CD4-positive, alpha-beta T cell (primary cell): Measurements from ENCODE around the gene CDH8. TPM values are rescaled to one million over a fixed set of nuclear protein-coding genes. Genes with fewer than 3 reads are reported as not detected.

Source experiments
- ATAC-seq: fragments of 200-7000 bp; cut with Tn5 transposase; one replicate; pipeline ENCODE4 v1.10.0; 2022; ENCODE audit warnings: mild to moderate bottlenecking; ENCODE audit not compliant: poor library complexity
- CTCF ChIA-PET: fragments of 350-600 bp; sonication (Branson Sonifier 250); formaldehyde crosslinking; loops from one replicate; lab custom pipeline; 2021; ENCODE audit warnings: antibody characterized with exemption, inconsistent platforms; lab: Charles Lee
- POLR2A ChIA-PET: fragments of 350-600 bp; sonication (Branson Sonifier 250); formaldehyde crosslinking; loops from one replicate; lab custom pipeline; 2021; ENCODE audit warnings: antibody characterized with exemption, inconsistent platforms; lab: Charles Lee
- DNase-seq, 14 experiments: peaks; one replicate each; pipeline ENCODE4 v3.0.0-alpha.2; 2013 to 2020; ENCODE audit warnings: mixed read lengths in 2 of 14
- H3K27ac ChIP-seq, 2 donors: one replicate each; pipeline versions ENCODE4 v1.5.1 to v1.7.0; 2013; ENCODE audit warnings: low read length in 2 of 2, low read depth in 1 of 2, mild to moderate bottlenecking in 1 of 2
- H3K27me3 ChIP-seq, 2 experiments: 1 replicate in 1 of 2; 2 replicates in 1 of 2; pipeline versions ENCODE4 v1.6.1 to v1.7.0; 2013; ENCODE audit warnings: low read length in 2 of 2, control low read depth in 1 of 2, mild to moderate bottlenecking in 1 of 2, moderate library complexity in 1 of 2; ENCODE audit not compliant: insufficient read depth in 2 of 2, control insufficient read depth in 1 of 2
- H3K36me3 ChIP-seq: one replicate; pipeline ENCODE4 v1.6.1; 2013; ENCODE audit warnings: low read length, control low read depth; ENCODE audit not compliant: insufficient read depth
- H3K4me1 ChIP-seq: one replicate; pipeline ENCODE4 v1.6.1; 2013; ENCODE audit warnings: low read length, control low read depth; ENCODE audit not compliant: insufficient read depth
- H3K4me3 ChIP-seq: one replicate; pipeline ENCODE4 v1.5.1; 2013; ENCODE audit warnings: mild to moderate bottlenecking, low read length, moderate library complexity
- H3K9me3 ChIP-seq, 2 experiments: 1 replicate in 1 of 2; 2 replicates in 1 of 2; pipeline versions ENCODE4 v1.6.1 to v1.7.0; 2013; ENCODE audit warnings: low read length in 2 of 2, mild to moderate bottlenecking in 2 of 2, control low read depth in 1 of 2, moderate library complexity in 1 of 2; ENCODE audit not compliant: control insufficient read depth in 1 of 2, insufficient read depth in 1 of 2
- H3K27ac Mint-ChIP-seq: one replicate; pipeline ENCODE4 v1.8.0; 2020; ENCODE audit warnings: mixed read lengths
- H3K27me3 Mint-ChIP-seq: one replicate; pipeline ENCODE4 v1.8.0; 2021; ENCODE audit warnings: mixed read lengths
- H3K36me3 Mint-ChIP-seq: one replicate; pipeline ENCODE4 v1.8.0; 2021; ENCODE audit warnings: low read depth, mixed read lengths
- H3K4me1 Mint-ChIP-seq: one replicate; pipeline ENCODE4 v1.8.0; 2021; ENCODE audit warnings: low read depth, mixed read lengths
- H3K4me3 Mint-ChIP-seq: one replicate; pipeline ENCODE4 v1.8.0; 2020; ENCODE audit warnings: mild to moderate bottlenecking, mixed read lengths
- H3K9me3 Mint-ChIP-seq: one replicate; pipeline ENCODE4 v1.8.0; 2020; ENCODE audit warnings: mixed read lengths
- CTCF ChIP-seq: fragments of 200-600 bp; IDR thresholded peaks from one replicate; pipeline ENCODE4 v1.8.0; 2022; ENCODE audit warnings: antibody characterized with exemption, mild to moderate bottlenecking
- intact Hi-C, 2 experiments: fragments of 100-400 bp; cut with DNase I in 1 of 2; cut with micrococcal nuclease in 1 of 2; formaldehyde crosslinking; loops; one replicate each; pipeline versions ENCODE4 v1.15.1 to v1.9.0; 2023 to 2025; cut with DNase I, micrococcal nuclease
- total RNA-seq, 174 experiments: library from RNA in 2 of 174; stranded (reverse) in 2 of 174; gene quantifications; one replicate each; pipeline ENCODE4 v1.2.3 and lab custom pipeline; 2021 to 2026

CDH8 gene
- total RNA-seq, 2 experiments from 2014 or later: not detected

GRCh38 chr16:61654962-61655361, 381.3 kb downstream of the CDH8 start:
- Mint-ChIP-seq H3K27ac (no peak overlapping the region), H3K4me3 (no peak overlapping the region), H3K27me3 (no peaks in the 10 kb centered on the region), H3K4me1 (no peaks in the 10 kb centered on the region), H3K9me3 (peaks cover 5% of the 10 kb centered on the region), H3K36me3 (no peaks in the 10 kb centered on the region)
- POLR2A ChIA-PET: no interaction called here
- DNase-seq: no peak
- no peak for TF ChIP-seq CTCF
- CTCF ChIA-PET: interaction anchor here (1.3 kb wide), 1 partner anchor 13 kb away, joined by 3 read pairs; no protein-coding TSS in a partner anchor
- Histone ChIP-seq H3K36me3 (no peaks in the 10 kb centered on the region), H3K27ac (no peak overlapping the region), H3K4me1 (no peaks in the 10 kb centered on the region), H3K9me3 (peaks cover 7 to 11% of the 10 kb centered on the region in 2 experiments), H3K4me3 (no peak overlapping the region), H3K27me3 (no peaks in the 10 kb centered on the region)
- ATAC-seq: no peak
- intact Hi-C loops: loop anchor here in 1 of 2 experiments (10.0 kb wide), 1 partner anchor 50 kb away; no protein-coding TSS in a partner anchor

- peaks cover 7% of the 10 kb centered on the region for H3K9me3 Mint-ChIP-seq
- ChIA-PET CTCF (interaction anchor here (1.3 kb wide), 1 partner anchor 12 kb away, joined by 3 read pairs; no protein-coding TSS in a partner anchor), POLR2A (no interaction called here)
- DNase-seq (no peak), ATAC-seq (no peak)
- Histone ChIP-seq H3K4me3 (no peak overlapping the region), H3K4me1 (no peaks in the 10 kb centered on the region), H3K27me3 (no peaks in the 10 kb centered on the region), H3K9me3 (peaks cover 6 to 7% of the 10 kb centered on the region in 2 experiments), H3K27ac (no peak overlapping the region), H3K36me3 (no peaks in the 10 kb centered on the region)
- H3K4me1 Mint-ChIP-seq: no peaks in the 10 kb centered on the region
- no peaks in the 10 kb centered on the region for H3K36me3 Mint-ChIP-seq
- TF ChIP-seq CTCF: no peak
- H3K27me3 Mint-ChIP-seq: no peaks in the 10 kb centered on the region
- intact Hi-C loops: loop anchor here in 1 of 2 experiments (10.0 kb wide), 1 partner anchor 49 kb away; no protein-coding TSS in a partner anchor
- H3K27ac Mint-ChIP-seq: no peak overlapping the region
- no peak overlapping the region for H3K4me3 Mint-ChIP-seq
These were observed 382.7 kb downstream of the CDH8 start for GRCh38 chr16:61653544-61653943.

- CTCF ChIA-PET: no interaction called here
- no peaks in the 10 kb centered on the region for H3K4me1 Mint-ChIP-seq
- no peak overlapping the region for H3K27ac Mint-ChIP-seq
- Histone ChIP-seq H3K27ac (no peak overlapping the region), H3K9me3 (no peaks in the 10 kb centered on the region), H3K27me3 (no peaks in the 10 kb centered on the region), H3K4me1 (no peaks in the 10 kb centered on the region), H3K36me3 (no peaks in the 10 kb centered on the region), H3K4me3 (no peak overlapping the region)
- H3K4me3 Mint-ChIP-seq: no peak overlapping the region
- H3K36me3 Mint-ChIP-seq: no peaks in the 10 kb centered on the region
- ATAC-seq: no peak
- H3K9me3 Mint-ChIP-seq: peaks cover 20% of the 10 kb centered on the region
- TF ChIP-seq CTCF: no peak
- no peak for DNase-seq
- POLR2A ChIA-PET: no interaction called here
- intact Hi-C loops: no loop called here
- no peaks in the 10 kb centered on the region for H3K27me3 Mint-ChIP-seq
These were observed 390.7 kb downstream of the CDH8 start for GRCh38 chr16:61645561-61645960.
